Fibroblast of gingiva (primary cell): ENCODE data around the gene MLYCD.

Experiments
- DNase-seq: peaks from one replicate; pipeline ENCODE4 v3.0.0-alpha.2; 2011; ENCODE audit warnings: low read depth

The MLYCD gene

DNA sequence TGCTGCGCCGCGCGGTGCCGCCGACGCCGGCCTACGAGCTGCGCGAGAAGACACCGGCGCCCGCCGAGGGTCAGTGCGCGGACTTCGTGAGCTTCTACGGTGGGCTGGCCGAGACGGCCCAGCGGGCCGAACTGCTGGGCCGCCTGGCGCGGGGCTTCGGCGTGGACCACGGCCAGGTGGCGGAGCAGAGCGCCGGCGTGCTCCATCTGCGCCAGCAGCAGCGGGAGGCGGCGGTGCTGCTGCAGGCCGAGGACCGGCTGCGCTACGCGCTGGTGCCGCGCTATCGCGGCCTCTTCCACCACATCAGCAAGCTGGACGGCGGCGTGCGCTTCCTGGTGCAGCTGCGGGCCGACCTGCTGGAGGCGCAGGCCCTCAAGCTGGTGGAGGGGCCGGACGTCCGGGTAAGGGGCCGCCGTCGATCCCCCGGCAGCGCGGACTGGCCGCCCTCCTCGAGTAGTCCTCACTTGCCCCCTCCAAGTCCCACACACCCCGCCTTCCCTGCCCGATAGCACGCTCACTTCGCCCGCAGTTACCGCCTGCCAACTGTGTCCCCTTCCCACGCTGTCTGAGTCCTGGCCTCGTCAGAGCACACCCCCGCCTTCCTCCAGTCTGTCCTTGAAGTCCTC, 470 bp downstream of the MLYCD start:
- DNase-seq = peak; percentile 56

DNA sequence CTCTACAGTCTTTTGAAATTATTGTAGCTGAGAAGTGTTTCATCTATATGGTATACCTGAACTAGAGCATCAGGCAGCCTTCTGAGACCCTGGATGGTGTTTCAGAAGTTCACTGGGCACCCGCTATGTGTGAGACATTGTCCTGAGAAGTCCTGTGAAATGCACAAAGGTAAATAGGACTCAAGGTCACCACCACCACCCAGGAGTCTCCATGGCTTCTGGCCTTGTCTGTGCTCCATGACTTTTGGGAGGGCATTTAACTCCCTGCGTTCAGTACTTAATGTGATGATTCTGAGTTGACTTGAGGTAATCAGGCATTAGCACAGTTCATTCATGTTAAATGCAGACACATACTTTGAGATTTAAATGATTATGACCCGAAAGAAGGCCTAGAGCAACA, 1.1 kb downstream of the MLYCD start:
- no peak for DNase-seq

DNA sequence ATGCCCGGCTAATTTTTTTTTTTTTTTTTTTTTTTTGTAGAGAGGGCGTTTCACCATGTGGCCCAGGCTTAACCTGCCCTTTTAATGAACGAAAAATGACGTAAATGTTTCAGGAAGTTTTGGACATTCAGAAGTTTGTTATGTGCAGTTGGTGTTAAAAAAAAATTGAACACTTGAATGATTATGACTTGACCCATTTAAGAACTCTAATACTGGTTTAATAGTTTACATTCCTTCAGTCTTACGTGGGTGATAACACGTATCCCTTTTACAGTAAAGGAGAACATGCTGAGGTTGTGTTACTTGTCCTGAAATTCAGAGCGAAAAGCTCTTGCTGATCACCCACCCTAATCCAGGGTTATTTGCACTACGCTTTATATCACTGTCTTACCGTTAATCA, 1.7 kb downstream of the MLYCD start:
- DNase-seq = no peak

DNA sequence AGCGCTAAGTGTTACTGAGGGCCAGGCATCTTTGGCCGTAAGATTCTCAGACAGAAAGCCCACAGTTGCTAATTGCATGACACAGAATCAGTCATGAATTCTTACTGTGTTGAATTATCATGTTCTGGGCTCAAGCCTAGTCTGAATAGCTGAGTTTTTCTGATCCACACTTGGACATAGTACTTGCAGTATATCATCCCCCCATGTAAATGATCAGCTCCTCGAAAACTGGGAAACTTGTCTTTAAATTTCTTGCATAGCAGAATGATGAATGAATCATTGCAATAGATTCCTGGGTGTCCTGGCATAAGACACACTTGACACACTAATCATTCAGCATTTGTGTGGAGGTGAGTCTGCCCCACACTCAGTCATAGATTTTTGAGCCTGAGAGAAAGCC, 2.2 kb downstream of the MLYCD start:
- DNase-seq = no peak

DNA sequence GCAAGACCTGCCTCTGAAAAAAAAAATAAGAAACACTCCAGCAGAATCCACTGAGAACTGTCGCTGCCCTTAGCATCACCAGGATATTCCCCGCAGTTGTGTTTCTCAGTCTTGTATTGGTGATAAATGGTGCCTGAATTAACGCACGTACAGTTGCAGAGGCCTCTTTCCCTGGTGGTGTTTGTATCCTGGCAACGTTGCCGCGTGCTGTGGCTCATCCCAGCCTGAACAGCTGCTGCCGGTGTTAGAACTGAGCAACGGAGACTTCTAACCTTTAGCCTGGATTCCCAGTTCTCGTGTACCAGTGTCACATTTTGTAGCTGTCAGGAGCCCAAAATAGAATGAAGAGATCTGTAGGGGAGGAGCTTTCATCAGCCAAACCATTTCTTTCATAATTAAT, 4.8 kb downstream of the MLYCD start:
- DNase-seq = no peak

DNA sequence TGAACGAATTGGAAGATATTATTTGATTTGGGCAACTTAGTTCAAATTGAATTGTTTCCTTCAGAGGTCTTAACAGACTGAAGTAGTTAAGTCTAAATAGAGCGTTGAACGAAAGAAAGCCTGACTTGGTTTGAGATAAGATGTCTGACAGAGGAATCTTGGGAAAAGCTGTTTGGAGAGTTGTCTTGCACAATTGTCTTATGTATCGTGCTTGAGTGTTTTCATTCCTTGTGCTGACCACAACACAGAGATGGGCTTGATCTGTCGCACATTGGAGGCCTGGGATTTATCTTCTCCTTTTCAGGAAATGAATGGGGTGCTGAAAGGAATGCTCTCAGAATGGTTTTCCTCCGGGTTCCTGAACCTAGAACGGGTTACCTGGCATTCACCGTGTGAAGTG, 7.8 kb downstream of the MLYCD start:
- no peak for DNase-seq

GRCh38 chr16:83907111-83907510, 8.2 kb downstream of the MLYCD start:
- no peak for DNase-seq

DNA sequence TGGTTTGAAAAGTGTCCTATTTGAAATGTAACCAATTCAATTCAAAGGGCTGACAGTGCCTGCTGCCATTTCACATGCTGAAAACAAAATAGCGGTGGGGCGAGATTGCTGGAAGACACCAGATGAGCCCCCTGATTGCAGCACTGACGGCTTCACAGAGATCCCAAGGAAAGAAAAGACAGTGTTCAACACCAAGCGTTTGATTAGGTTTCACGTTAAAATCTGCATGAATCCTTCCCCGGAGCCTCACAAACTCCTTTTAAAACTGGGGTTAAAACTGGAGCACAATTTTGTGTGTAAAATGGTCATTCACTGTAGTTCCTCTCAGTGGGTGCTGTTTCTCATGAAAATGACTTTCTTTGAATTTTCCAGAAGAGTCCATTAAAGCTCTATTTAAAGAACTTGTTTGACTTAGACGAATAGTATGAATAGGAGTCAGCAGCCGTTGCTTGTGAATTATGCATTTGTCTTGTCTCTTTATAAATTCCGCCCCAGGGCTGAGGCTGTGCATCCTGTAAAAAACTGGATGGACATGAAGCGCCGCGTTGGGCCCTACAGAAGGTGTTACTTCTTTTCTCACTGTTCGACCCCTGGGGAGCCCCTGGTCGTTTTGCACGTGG, 8.8 kb downstream of the MLYCD start:
- no peak for DNase-seq

DNA sequence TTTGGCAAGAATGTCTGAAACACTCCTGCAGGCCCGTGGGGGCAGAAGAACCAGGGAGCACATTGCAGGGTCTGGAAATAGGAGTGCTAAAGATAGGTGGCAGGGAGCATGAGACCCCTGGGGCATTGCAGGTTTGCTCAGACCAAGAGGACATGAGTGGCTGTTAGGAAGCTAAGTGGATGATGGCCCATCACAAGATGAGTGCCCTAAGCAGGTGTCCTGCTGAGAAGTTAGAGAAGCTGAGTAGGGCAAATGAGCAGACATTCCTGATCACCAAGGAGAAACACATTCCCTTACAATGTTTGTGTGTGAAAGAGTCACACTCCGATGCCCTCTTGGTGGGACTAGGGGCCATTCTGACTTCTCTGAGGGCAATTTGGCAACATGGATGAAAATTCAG, 9.9 kb downstream of the MLYCD start:
- no peak for DNase-seq

DNA sequence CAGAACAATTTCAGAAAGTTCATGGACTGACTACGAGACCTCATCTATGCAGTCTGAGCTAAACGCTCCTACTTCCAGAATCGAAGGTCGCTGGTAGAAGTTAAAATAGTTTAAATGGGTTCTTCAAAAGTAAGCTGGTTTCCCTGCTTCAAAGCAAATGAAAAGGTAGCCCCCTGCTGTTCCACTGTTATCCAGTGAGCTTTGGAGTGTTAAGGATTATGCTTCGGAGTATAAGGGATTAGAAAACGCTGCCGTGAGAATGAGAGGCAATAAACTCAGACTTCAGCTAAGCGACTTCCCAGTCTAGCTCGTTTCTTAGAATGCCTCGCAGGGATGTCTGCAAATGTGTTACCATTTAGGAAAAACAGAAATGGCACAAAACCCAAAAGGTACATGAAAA, 12.4 kb downstream of the MLYCD start:
- no peak for DNase-seq

- no peak for DNase-seq
Observed at GRCh38 chr16:83912519-83913244, 13.8 kb downstream of the MLYCD start.

DNA sequence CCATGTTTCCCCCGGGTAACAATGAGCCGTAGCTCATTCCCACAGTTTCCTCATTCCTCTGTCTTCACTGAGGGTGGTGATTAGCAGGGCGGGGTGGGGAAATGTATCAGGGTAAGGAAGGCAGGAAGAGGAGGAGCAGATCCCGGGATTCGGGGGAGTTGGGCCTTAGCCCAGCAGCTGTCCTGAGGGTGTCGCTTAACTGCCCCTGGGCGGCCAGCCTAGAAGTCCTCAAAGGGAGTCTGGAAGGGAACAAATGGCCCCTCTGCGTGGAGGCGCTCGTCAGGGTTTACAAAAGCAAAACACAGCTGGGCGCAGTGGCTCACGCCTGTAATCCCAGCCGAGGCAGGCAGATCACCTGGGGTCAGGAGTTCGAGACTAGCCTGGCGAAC, 14.3 kb downstream of the MLYCD start:
- DNase-seq = no peak

DNA sequence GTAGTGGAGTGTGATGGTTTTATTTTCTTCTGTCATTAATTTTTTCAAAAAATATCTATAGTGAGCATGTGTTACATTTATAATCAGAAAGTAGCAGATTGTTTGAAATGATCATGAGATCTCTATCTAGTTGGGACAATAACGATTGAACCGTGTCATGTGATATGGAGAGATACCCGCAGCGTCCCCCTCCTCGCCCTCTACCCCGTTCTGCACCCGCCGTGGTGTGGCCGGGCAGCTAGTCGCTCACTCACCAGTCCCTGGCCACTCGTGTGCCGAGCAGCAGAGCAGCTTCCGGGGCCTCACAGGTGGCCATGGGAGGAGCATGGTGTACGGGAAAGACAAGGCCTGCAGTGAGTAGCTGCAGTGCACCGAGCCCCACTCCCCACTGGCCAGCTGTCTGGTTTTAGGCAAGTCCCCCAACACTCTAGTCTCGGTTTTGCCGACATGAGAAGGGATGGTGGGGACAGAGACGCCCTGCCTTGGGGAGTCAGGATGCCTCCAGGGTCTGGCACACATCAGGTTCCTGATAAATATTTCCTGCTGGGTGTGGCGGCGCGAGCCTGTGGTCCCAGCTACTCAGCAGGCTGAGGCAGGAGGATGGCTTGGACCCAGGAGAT, 15.3 kb downstream of the MLYCD start:
- no peak for DNase-seq

DNA sequence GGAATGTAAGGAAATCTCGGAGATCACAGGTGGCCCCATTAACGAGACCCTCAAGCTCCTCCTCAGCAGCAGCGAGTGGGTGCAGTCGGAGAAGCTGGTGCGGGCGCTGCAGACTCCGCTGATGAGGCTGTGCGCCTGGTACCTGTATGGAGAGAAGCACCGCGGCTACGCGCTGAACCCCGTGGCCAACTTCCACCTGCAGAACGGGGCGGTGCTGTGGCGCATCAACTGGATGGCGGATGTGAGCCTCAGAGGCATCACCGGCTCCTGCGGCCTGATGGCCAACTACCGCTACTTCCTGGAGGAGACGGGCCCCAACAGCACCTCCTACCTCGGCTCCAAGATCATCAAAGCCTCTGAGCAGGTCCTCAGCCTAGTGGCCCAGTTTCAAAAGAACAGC, 16.2 kb downstream of the MLYCD start:
- no peak for DNase-seq

DNA sequence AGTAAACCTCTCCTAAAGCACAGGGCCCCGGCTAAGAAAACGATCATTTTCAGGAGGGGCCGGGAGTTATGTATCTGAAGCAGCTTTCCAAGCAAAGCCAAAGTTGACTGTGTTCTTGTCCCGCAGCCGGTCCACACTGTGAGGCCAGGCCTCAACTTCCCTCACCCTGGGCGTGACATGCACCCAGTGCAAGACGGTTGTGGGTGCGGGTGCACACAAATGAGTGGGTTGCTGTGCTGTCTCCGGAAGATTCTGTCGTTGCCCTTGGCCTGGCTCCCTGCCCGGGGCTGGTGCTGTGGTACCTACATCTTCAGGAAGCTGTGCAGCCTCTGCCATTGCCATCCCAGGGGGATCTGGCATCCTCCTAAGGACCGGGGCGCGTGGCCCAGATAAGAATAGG, 16.6 kb downstream of the MLYCD start:
- no peak for DNase-seq

DNA sequence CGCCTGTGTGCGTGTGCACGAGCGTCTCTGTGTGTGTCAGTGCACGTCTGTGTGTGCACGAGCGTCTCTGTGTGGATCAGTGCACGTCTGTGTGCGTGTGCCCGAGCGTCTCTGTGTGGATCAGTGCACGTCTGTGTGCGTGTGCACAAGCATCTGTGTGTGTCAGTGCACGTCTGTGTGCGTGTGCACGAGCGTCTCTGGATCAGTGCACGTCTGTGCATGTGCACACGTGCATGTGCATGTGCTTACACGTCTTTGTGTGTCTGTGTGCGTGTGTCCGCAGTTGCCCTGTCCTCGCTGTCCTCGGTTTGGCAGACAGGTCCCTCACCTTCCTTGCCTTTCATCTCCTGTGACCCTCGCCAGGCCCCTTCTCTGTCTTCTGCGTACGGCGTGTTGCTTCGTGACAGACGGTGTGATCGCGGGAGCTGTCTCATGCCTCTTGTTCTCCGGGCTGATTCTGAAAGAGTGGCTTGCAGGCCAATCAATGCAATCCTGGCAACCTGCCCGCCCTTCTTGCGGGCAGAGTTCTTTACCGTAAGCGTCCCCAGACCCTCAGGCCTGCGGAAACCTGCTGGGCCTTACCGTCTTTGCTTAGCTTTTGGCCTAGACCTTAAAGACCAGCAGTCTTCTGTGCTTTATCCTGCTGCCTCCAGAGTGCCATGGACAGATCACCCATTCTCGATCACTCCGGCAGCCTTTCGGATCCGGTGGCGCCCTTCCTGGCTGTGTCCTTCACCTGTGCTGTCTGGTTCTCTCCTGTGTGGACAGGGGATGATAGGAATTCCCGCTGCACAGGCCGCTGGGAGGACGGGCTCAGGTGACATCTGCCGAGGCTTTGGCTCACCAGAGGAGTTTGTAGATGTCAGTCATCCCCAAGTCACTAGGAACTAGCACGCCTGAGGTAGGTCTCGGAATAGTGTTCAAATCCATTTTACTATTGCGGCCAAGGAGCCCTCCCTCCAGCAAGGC, 18.5 kb downstream of the MLYCD start:
- no peak for DNase-seq

DNA sequence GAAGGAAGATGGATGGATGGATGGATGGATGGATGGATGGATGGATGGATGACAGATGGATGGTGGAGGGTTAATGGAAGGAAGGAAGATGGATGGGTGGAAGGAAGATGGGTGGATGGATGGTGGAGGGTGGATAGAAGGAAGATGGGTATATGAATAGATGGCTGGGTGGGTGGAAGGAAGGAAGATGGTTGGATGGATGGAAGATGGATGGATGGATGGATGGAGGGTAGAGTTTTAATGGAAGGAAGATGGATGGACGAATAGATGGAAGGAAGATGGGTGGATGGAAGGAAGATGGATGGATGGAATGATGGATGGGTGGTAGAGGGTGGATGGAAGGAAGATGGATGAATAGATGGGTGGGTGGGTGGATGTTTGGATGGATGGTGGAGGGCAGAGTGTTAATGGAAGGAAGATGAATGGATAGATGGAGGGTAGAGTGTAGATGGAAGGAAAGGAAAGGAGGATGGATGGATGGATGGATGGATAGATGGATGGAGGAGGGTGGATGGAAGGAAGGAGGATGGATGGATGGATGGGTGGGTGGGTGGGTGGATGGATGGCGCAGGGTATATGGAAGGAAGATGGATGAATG, 22.1 kb downstream of the MLYCD start:
- no peak for DNase-seq

DNA sequence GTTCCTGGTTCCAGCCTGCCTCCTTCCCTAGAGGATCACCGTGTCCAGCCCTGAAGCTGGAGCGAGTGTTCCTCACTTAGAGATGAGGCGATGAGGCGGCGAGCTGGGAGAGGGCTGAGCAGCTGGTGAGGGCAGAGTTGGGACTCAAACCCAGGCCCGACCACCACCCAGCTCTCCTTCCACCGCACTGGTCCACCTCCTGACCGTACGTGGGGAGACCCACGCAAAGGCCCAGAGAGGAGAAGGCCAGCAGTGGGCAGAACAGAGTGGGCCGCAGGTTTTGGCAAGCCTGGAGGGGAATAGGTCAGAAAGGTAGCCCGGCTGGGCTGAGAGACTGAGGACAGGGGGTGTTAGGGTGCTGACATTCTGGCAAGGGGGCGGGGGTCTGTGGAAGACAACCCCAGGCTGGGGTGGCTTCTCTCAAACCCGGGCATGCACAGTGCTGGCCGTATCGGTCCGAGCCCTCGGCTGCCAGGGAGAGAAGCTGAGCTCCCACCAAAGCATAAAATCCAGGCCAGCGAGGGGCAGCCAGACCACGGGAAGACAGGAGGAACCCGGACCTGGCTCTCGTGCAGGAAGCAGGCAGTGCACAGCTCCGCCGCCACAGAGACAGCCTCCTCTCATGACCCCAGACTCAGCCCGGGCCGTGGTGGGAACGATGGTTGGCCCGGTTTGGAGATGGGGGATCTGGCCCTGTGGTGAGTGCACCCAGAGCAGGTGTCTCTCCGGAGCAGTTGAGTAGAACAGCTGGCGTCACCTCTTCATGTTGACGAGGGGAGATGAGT, 24.9 kb downstream of the MLYCD start:
- DNase-seq = no peak

- DNase-seq = no peak
Observed at GRCh38 chr16:83924686-83925085, 25.8 kb downstream of the MLYCD start.

GRCh38 chr16:83925095-83925905, 26.4 kb downstream of the MLYCD start:
- DNase-seq = no peak
